K562 (cell line): ENCODE data around the gene RPS8. TPM values are rescaled to one million over a fixed set of nuclear protein-coding genes. Genes with fewer than 3 reads are reported as not detected.

Source experiments
- ARID3B ChIP-seq: fragments of 250-450 bp; sonication (Bioruptor Pico); IDR thresholded peaks from 2 replicates; pipeline ENCODE4 v1.4.0; 2020; ENCODE audit warnings: borderline replicate concordance
- CBX3 ChIP-seq, 2 experiments: IDR thresholded peaks; 1 replicate in 1 of 2; 2 replicates in 1 of 2; pipeline ENCODE4 v1.6.1; 2012; ENCODE audit warnings: inconsistent platforms in 2 of 2, low read length in 2 of 2, borderline replicate concordance in 1 of 2, control low read depth in 1 of 2
- CCNT2 ChIP-seq: IDR thresholded peaks from 2 replicates; pipeline ENCODE4 v1.6.1; 2011; ENCODE audit warnings: borderline replicate concordance, low read depth, mild to moderate bottlenecking, moderate library complexity, mixed read lengths, low read length; ENCODE audit not compliant: insufficient read length; ENCODE audit errors: extremely low read depth
- GATAD2B ChIP-seq: fragments of 450-650 bp; IDR thresholded peaks from 2 replicates; pipeline ENCODE4 v1.6.1; 2017; ENCODE audit warnings: mild to moderate bottlenecking, borderline replicate concordance
- ILF3 ChIP-seq: fragments of 450-650 bp; IDR thresholded peaks from 2 replicates; pipeline ENCODE4 v1.6.1; 2018; ENCODE audit warnings: antibody characterized with exemption, mild to moderate bottlenecking, moderate library complexity, borderline replicate concordance
- LCOR ChIP-seq: sonication (generic); formaldehyde crosslinking; IDR thresholded peaks from 2 replicates; pipeline ENCODE4 v1.8.0; 2022; ENCODE audit warnings: mild to moderate bottlenecking, missing genetic modification reagents
- MYNN ChIP-seq, 2 experiments: sonication (generic); formaldehyde crosslinking in 1 of 2; IDR thresholded peaks; 2 replicates each; pipeline versions ENCODE4 v1.5.0 to v1.6.1; 2016 to 2020; ENCODE audit warnings: antibody characterized with exemption in 1 of 2, missing genetic modification reagents in 1 of 2
- NR3C1 ChIP-seq: sonication (generic); formaldehyde crosslinking; IDR thresholded peaks from 2 replicates; pipeline ENCODE4 v1.8.1; 2022; ENCODE audit warnings: missing genetic modification reagents
- PHF21A ChIP-seq: fragments of 450-650 bp; IDR thresholded peaks from 2 replicates; pipeline ENCODE4 v1.6.1; 2017; ENCODE audit warnings: low read depth, borderline replicate concordance
- TEAD1 ChIP-seq, 2 experiments: fragments of 450-650 bp in 1 of 2; sonication (generic) in 1 of 2; formaldehyde crosslinking; IDR thresholded peaks; 2 replicates each; pipeline versions ENCODE4 v1.4.0 to v1.8.0; 2020 to 2022; ENCODE audit warnings: mild to moderate bottlenecking in 2 of 2, missing genetic modification reagents in 1 of 2
- UBTF ChIP-seq, 2 experiments: IDR thresholded peaks; 2 replicates each; pipeline ENCODE4 v1.6.1; 2012; ENCODE audit warnings: improper control_type of control experiment in 2 of 2, low read depth in 2 of 2, low read length in 2 of 2, borderline replicate concordance in 1 of 2
- XRCC4 ChIP-seq: IDR thresholded peaks from one replicate; pipeline ENCODE4 v1.6.1; 2011; ENCODE audit not compliant: insufficient read depth, insufficient read length; ENCODE audit errors: extremely low read depth
- YY1 ChIP-seq, 3 experiments: IDR thresholded peaks; 2 replicates each; pipeline ENCODE4 v1.6.1; 2011; ENCODE audit warnings: low read length in 2 of 3, mild to moderate bottlenecking in 2 of 3, moderate library complexity in 2 of 3, borderline replicate concordance in 1 of 3, control low read depth in 1 of 3, low read depth in 1 of 3; ENCODE audit not compliant: insufficient read depth in 3 of 3, insufficient replicate concordance in 2 of 3, control insufficient read depth in 1 of 3, insufficient read length in 1 of 3; ENCODE audit errors: extremely low read depth in 1 of 3
- ZBTB11 ChIP-seq, 3 experiments: fragments of 200-800 bp in 1 of 3; fragments of 250-450 bp in 1 of 3; fragments of 450-650 bp in 1 of 3; sonication (Bioruptor Pico) in 1 of 3; sonication (Bioruptor generic) in 1 of 3; formaldehyde crosslinking in 1 of 3; IDR thresholded peaks; 2 replicates each; pipeline versions ENCODE4 v1.6.1 to v1.8.0; 2016 to 2022; ENCODE audit warnings: mild to moderate bottlenecking in 2 of 3, missing genetic modification characterization in 2 of 3, missing compliant biosample characterization in 1 of 3, moderate library complexity in 1 of 3
- ZFP36 ChIP-seq: fragments of 150-350 bp; IDR thresholded peaks from 2 replicates; pipeline ENCODE4 v1.6.1; 2018; ENCODE audit warnings: low read length, low read depth; ENCODE audit not compliant: partially characterized antibody
- ZFX ChIP-seq: sonication (generic); formaldehyde crosslinking; IDR thresholded peaks from 2 replicates; pipeline ENCODE4 v1.8.0; 2022; ENCODE audit warnings: mild to moderate bottlenecking, missing genetic modification reagents, moderate library complexity
- ZNF184 ChIP-seq: sonication (generic); formaldehyde crosslinking; IDR thresholded peaks from 2 replicates; pipeline ENCODE4 v1.5.0; 2020; ENCODE audit warnings: missing genetic modification reagents
- ZNF436 ChIP-seq: fragments of 250-450, 450-650 bp; sonication (Bioruptor Pico); formaldehyde crosslinking; IDR thresholded peaks from 2 replicates; pipeline ENCODE4 v1.7.0; 2020; ENCODE audit warnings: mild to moderate bottlenecking
- polyA plus RNA-seq, 8 experiments: library from polyadenylated mRNA; depleted of rRNA in 4 of 8; stranded (reverse) in 5 of 8; unstranded in 3 of 8; fragments of >200 nt; fragmentation: Nextera tagmentation in 2 of 8; fragmentation: Illumina TruSeq in 1 of 8; extraction: Ambion mirVana in 2 of 8; extraction: Trizol in 1 of 8; gene quantifications; 2 replicates each; pipeline versions ENCODE4 v1.2.1 to v1.2.3, GENCODE V29; 2011 to 2014; ENCODE audit warnings: inconsistent platforms in 1 of 8, missing spikeins in 1 of 8
- total RNA-seq, 7 experiments: library from RNA; depleted of rRNA in 6 of 7; stranded (reverse); fragments of >200 nt in 6 of 7; fragmentation: Illumina TruSeq in 2 of 7; extraction: Trizol in 2 of 7; gene quantifications; 2 replicates each; pipeline versions ENCODE4 v1.2.1 to v1.2.3, GENCODE V29; 2011 to 2021; ENCODE audit warnings: low replicate concordance in 1 of 7

Gene RPS8
- total and polyA plus RNA-seq, 9 of the 15 experiments (the other 6 are each of a cell fraction or from before 2014, with no cell fraction given) = 2,431 to 4,168 (median 3,109) TPM

- TF ChIP-seq ILF3 (no peak), ZNF184 (CRISPR knock-in tag) (no peak), ZFX (CRISPR knock-in tag) (peak; percentile 80), PHF21A (peak; percentile 59; the same call in 1 of the 2 replicates), LCOR (CRISPR knock-in tag) (peak; percentile 98), ZNF436 (no peak), ZBTB11 (CRISPR knock-in tag; IDR thresholded peaks at IDR 0.05) (peak in 1 of 3 experiments; percentile 91; a peak in 2 of 6 replicates), YY1 (IDR thresholded peaks at IDR 0.05; ENCODE audit: borderline replicate concordance in 1 of 3, control insufficient read depth in 1 of 3, extremely low read depth in 1 of 3, insufficient read depth in 3 of 3, insufficient read length in 1 of 3, insufficient replicate concordance in 2 of 3, low read depth in 1 of 3, low read length in 2 of 3) (peak in 2 of 3 experiments; percentile 31 to 53), TEAD1 (CRISPR knock-in tag; IDR thresholded peaks at IDR 0.05) (peak; percentile 76 to 91), MYNN (IDR thresholded peaks at IDR 0.05) (peak; percentile 95), MYNN (CRISPR knock-in tag; IDR thresholded peaks at IDR 0.05) (no peak), GATAD2B (peak; percentile 85; the same call in 1 of the 2 replicates), CBX3 (IDR thresholded peaks at IDR 0.05; ENCODE audit: borderline replicate concordance in 1 of 2, low read length in 2 of 2) (peak in 1 of 2 experiments; percentile 55; a peak in 1 of 3 replicates), XRCC4 (no peak), ARID3B (CRISPR knock-in tag) (peak; percentile 22; the same call in 1 of the 2 replicates), UBTF (IDR thresholded peaks at IDR 0.05; ENCODE audit: borderline replicate concordance in 1 of 2, low read depth in 2 of 2, low read length in 2 of 2) (peak in 1 of 2 experiments; percentile 11; a peak in 1 of 4 replicates), ZFP36 (peak; percentile 34), CCNT2 (no peak), NR3C1 (CRISPR knock-in tag) (no peak)
Observed at GRCh38 chr1:44807364-44808062, 32.2 kb downstream of the RPS8 start (continued).
